BJ (cell line): Measurements from ENCODE around the gene SMYD2. TPM values are rescaled to one million over a fixed set of nuclear protein-coding genes. Genes with fewer than 3 reads are reported as not detected.

Experiments used
- CTCF ChIA-PET: fragments of 350-600 bp; formaldehyde crosslinking; extraction: SDS; loops from one replicate; lab custom pipeline; 2021; ENCODE audit warnings: antibody characterized with exemption, inconsistent platforms; lab: Yijun Ruan, JAX
- POLR2A ChIA-PET: fragments of 300-600 bp; sonication (Branson Sonifier 250); formaldehyde crosslinking; extraction: SDS; loops from one replicate; lab custom pipeline; 2021; ENCODE audit warnings: antibody characterized with exemption; lab: Charles Lee
- DNase-seq: peaks from one replicate; pipeline ENCODE4 v3.0.0-alpha.2; 2011; ENCODE audit warnings: low read depth
- H3K27me3 ChIP-seq: 2 replicates; pipeline ENCODE4 v1.6.0; 2011; ENCODE audit warnings: low read length; ENCODE audit not compliant: control insufficient read depth, insufficient read depth
- H3K36me3 ChIP-seq: 2 replicates; pipeline ENCODE4 v1.5.1; 2011; ENCODE audit warnings: low read length; ENCODE audit not compliant: control insufficient read depth, insufficient read depth
- H3K4me3 ChIP-seq: 2 replicates; pipeline ENCODE4 v1.5.1; 2011; ENCODE audit warnings: low read depth, mild to moderate bottlenecking, control low read depth, low read length
- polyA plus RNA-seq: library from polyadenylated mRNA; depleted of rRNA; stranded (reverse); fragments of >200 nt; gene quantifications from 2 replicates; pipeline ENCODE4 v1.2.3, GENCODE V29; 2011
- TF ChIP-seq, protein P1 (sequence below): IDR thresholded peaks from 2 replicates; pipeline ENCODE4 v1.5.1; 2011; ENCODE audit warnings: low read depth, mild to moderate bottlenecking, control low read depth, inconsistent platforms, low read length, moderate library complexity; ENCODE audit not compliant: insufficient read depth

SMYD2 gene
- polyA plus RNA-seq, 1 experiment: 41.5 TPM

DNA sequence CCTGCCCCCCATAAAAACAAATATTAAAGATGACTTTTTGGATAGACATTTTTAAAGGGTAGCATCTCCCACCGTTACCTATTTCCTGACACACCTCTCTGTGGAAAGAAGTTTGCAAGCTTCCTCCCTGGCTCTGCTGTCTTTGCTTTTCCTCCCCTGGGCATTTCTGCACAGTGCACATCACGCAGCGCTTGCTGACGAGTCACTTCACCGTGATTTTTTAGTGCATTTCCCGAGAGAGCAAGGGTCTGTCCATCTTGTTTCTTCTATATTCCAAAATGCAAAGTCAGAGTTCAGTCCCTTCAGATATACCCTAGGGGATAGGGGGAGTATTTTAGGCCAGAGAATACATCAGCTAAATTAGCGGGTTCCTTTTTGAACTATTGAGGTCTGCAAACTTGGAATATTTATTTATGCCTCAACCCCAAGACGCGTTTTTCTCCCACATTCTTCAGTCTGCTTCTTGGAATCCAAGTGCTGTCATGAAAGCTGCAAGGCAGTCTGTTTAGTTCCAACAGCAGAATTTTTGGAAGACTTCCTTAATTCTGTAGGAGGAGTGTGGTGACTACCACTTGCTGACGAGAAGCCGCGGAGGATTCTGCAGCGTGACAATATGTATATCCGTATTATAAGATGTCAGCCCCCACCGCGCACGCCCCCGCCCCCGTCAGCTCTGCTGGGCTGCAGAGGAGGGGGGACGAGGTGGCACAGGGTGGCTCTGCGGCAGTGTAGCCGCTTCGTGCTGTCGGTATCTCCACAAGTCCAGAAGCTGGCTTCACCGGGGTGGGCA, 22.4 kb downstream of the SMYD2 start:
- DNase-seq: no peak
- TF ChIP-seq, protein P1, sequence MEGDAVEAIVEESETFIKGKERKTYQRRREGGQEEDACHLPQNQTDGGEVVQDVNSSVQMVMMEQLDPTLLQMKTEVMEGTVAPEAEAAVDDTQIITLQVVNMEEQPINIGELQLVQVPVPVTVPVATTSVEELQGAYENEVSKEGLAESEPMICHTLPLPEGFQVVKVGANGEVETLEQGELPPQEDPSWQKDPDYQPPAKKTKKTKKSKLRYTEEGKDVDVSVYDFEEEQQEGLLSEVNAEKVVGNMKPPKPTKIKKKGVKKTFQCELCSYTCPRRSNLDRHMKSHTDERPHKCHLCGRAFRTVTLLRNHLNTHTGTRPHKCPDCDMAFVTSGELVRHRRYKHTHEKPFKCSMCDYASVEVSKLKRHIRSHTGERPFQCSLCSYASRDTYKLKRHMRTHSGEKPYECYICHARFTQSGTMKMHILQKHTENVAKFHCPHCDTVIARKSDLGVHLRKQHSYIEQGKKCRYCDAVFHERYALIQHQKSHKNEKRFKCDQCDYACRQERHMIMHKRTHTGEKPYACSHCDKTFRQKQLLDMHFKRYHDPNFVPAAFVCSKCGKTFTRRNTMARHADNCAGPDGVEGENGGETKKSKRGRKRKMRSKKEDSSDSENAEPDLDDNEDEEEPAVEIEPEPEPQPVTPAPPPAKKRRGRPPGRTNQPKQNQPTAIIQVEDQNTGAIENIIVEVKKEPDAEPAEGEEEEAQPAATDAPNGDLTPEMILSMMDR: no peak
- ChIA-PET POLR2A (no interaction called here), CTCF (interaction anchor here (0.8 to 2.3 kb wide), 3 partner anchors 9 to 42 kb away, joined by 5 to 9 read pairs (median 9); no protein-coding TSS in a partner anchor)
- Histone ChIP-seq H3K36me3 (no peaks in the 10 kb centered on the region), H3K4me3 (no peak overlapping the region), H3K27me3 (no peaks in the 10 kb centered on the region)

DNA sequence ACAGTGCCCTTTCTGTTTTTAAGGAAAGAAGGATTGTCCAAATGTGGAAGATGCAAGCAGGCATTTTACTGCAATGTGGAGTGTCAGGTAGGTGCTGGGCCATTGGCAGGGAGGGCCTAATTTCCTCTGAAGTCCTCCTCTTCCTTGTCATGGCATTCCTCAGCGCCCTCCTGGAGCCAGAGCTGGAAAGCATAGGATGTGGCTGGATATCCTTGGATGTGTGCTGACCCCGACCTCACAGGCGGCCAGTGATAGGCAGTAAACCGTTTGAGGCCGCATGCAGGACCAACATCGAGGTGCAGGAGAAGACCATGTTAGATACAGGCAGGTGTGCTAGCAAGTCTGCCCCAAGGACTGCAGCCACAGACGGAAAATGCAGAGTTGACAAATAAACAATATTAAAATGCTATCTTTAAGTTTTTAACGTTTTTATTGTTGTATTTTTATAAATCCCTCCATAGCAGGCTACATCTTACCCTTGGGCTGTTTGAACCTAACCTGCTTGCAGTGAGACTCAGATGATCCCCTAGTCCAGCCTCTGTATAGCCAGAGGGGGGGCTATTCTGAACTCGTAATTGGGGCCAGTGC, 24.3 kb downstream of the SMYD2 start:
- ChIA-PET CTCF (interaction anchor here (1.1 kb wide), 1 partner anchor 8 kb away, joined by 4 read pairs; no protein-coding TSS in a partner anchor), POLR2A (no interaction called here)
- Histone ChIP-seq H3K4me3 (no peak overlapping the region), H3K36me3 (no peaks in the 10 kb centered on the region), H3K27me3 (no peaks in the 10 kb centered on the region)
- DNase-seq: no peak
- TF ChIP-seq, protein P1: no peak

DNA sequence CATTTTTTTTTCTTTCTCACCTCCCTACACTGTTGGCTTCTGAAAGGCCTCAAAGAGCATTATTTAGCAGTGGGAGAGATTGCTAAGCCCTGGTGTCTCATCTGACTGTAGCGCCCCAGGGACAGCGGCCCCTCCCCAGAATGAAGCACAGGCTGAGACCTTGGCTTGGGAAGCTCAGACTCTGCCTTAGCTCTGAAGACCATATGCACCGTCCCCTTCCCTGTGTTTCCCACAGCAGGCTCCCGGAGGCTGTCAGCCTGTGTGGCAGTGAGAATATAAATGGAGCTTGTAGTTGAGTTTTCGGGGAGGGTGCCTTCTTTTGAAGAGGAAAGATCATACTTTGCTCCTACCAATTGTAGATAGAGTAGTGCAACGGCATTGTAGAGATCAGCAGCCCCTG, 25.3 kb downstream of the SMYD2 start:
- H3K27me3 ChIP-seq: no peaks in the 10 kb centered on the region
- no peak overlapping the region for H3K4me3 ChIP-seq
- TF ChIP-seq, protein P1: no peak
- POLR2A ChIA-PET: no interaction called here
- DNase-seq: no peak
- H3K36me3 ChIP-seq: no peaks in the 10 kb centered on the region
- CTCF ChIA-PET: interaction anchor here (1.0 to 1.6 kb wide), 3 partner anchors 22 to 45 kb away, joined by 3 to 6 read pairs (median 6); no protein-coding TSS in a partner anchor

DNA sequence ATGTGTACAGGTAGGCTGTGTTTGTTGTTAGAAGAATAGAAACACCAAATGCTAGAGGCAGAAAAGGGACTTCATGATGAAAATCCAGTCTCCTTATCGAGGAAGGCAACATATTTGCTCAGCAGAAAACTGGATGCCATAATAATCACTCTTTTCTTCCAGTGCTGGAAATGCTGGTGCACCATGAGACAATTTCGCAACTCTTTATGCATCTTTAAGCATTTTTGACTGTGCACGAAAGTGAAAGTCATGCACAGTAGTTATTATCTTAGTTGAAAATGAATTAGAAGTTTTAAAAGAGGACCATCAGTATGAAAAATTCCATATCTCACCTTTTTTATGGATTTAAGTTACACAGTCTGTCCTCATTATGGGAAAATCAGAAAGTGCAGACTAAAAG, 29.1 kb downstream of the SMYD2 start:
- POLR2A ChIA-PET: interaction anchor here (0.7 kb wide), 1 partner anchor 29 kb away, joined by 3 read pairs; the partner anchor contains the start of gene SMYD2
- DNase-seq: no peak
- no peaks in the 10 kb centered on the region for H3K27me3 ChIP-seq
- no peaks in the 10 kb centered on the region for H3K36me3 ChIP-seq
- no peak overlapping the region for H3K4me3 ChIP-seq
- TF ChIP-seq, protein P1: no peak
- CTCF ChIA-PET: interaction anchor here (1.0 kb wide), 1 partner anchor 18 kb away, joined by 3 read pairs; no protein-coding TSS in a partner anchor
